Endothelial cell of umbilical vein (primary cell): ENCODE measurements around the gene FARP1. TPM values are rescaled to one million over a fixed set of nuclear protein-coding genes. Genes with fewer than 3 reads are reported as not detected.
A peak's percentile ranks its signal among the peaks of the same experiment; 100 is the strongest.

Source experiments
- BruUV-seq: library from RNA; stranded (reverse); fragments of 400-500 nt; replicated peaks from 2 replicates; lab custom pipeline; 2021; lab: Mats Ljungman, UMichigan
- CTCF ChIA-PET: fragments of 300-600, 350-600 bp; sonication (Branson Sonifier 250); formaldehyde crosslinking; loops from one replicate; lab custom pipeline; 2021; ENCODE audit warnings: antibody characterized with exemption, inconsistent platforms; lab: Charles Lee
- POLR2A ChIA-PET: fragments of 300-600, 350-600 bp; sonication (Branson Sonifier 250); formaldehyde crosslinking; loops from one replicate; lab custom pipeline; 2021; ENCODE audit warnings: antibody characterized with exemption, inconsistent platforms; lab: Charles Lee
- DNase-seq: peaks from one replicate; pipeline ENCODE4 v3.0.0-alpha.2; 2011; ENCODE audit warnings: low read depth, low spot score
- FAIRE-seq: peaks from 2 replicates; lab custom pipeline; 2011; peaks lifted over from hg19 to GRCh38; lab: Jason Lieb, UNC
- H2AFZ ChIP-seq: 2 replicates; pipeline ENCODE4 v1.6.0; 2012; ENCODE audit warnings: low read depth, low read length, control low read depth, inconsistent platforms
- H3K27ac ChIP-seq: 2 replicates; pipeline ENCODE4 v1.5.1; 2011; ENCODE audit warnings: low read depth, mild to moderate bottlenecking, control low read depth, low read length, moderate library complexity; ENCODE audit not compliant: insufficient read depth
- H3K27me3 ChIP-seq, 2 experiments: 2 replicates each; pipeline versions ENCODE4 v1.6.0 to v1.6.1; 2011; ENCODE audit warnings: low read length in 2 of 2, mixed read lengths in 1 of 2; ENCODE audit not compliant: control insufficient read depth in 2 of 2, insufficient read depth in 2 of 2
- H3K36me3 ChIP-seq, 2 experiments: 2 replicates in 1 of 2; 3 replicates in 1 of 2; pipeline ENCODE4 v1.5.1; 2011; ENCODE audit warnings: low read length in 2 of 2, mild to moderate bottlenecking in 1 of 2, moderate library complexity in 1 of 2; ENCODE audit not compliant: control insufficient read depth in 2 of 2, insufficient read depth in 2 of 2; ENCODE audit errors: extremely low read depth in 1 of 2
- H3K4me1 ChIP-seq: 3 replicates; pipeline ENCODE4 v1.5.1; 2011; ENCODE audit warnings: mild to moderate bottlenecking, low read length; ENCODE audit not compliant: control insufficient read depth, insufficient read depth; ENCODE audit errors: extremely low read depth
- H3K4me2 ChIP-seq: 2 replicates; pipeline ENCODE4 v1.6.1; 2011; ENCODE audit warnings: low read length, control low read depth, mixed read lengths; ENCODE audit not compliant: insufficient read depth
- H3K4me3 ChIP-seq, 3 experiments: fragments of 200-600 bp in 1 of 3; sonication (generic), shearing (Covaris generic) in 1 of 3; replicated peaks in 1 of 3; 2 replicates each; pipeline ENCODE4 v1.5.1; 2011 to 2016; ENCODE audit warnings: control low read depth in 3 of 3, low read length in 3 of 3, mild to moderate bottlenecking in 2 of 3, inconsistent platforms in 1 of 3, low read depth in 1 of 3, moderate library complexity in 1 of 3; ENCODE audit not compliant: insufficient read depth in 1 of 3
- H3K79me2 ChIP-seq: 2 replicates; pipeline ENCODE4 v1.6.0; 2012; ENCODE audit warnings: low read length, inconsistent platforms; ENCODE audit not compliant: control insufficient read depth, insufficient read depth
- H3K9ac ChIP-seq: replicated peaks from 2 replicates; pipeline ENCODE3; 2011; ENCODE audit warnings: low read length, control low read depth; ENCODE audit not compliant: insufficient read depth; ENCODE audit errors: extremely low read depth
- H3K9me1 ChIP-seq: replicated peaks from 3 replicates; pipeline ENCODE4 v1.6.0; 2011; ENCODE audit warnings: mild to moderate bottlenecking, low read length; ENCODE audit not compliant: control insufficient read depth, insufficient read depth; ENCODE audit errors: extremely low read depth
- H3K9me3 ChIP-seq: replicated peaks from 2 replicates; pipeline ENCODE4 v1.5.1; 2012; ENCODE audit warnings: low read length, inconsistent platforms; ENCODE audit not compliant: control insufficient read depth, insufficient read depth
- H4K20me1 ChIP-seq: replicated peaks from 2 replicates; pipeline ENCODE3; 2011; ENCODE audit warnings: mild to moderate bottlenecking, low read length; ENCODE audit not compliant: control insufficient read depth, insufficient read depth; ENCODE audit errors: extremely low read depth
- CTCF ChIP-seq, 2 donors: IDR thresholded peaks; 1 replicate in 1 of 2; 2 replicates in 1 of 2; pipeline ENCODE4 v1.5.1; 2011; ENCODE audit warnings: low read length in 2 of 2, mild to moderate bottlenecking in 2 of 2, moderate library complexity in 2 of 2, control low read depth in 1 of 2, inconsistent platforms in 1 of 2, low read depth in 1 of 2; ENCODE audit not compliant: insufficient read depth in 1 of 2; ENCODE audit errors: extremely low read depth in 1 of 2
- EZH2 ChIP-seq: IDR thresholded peaks from 2 replicates; pipeline ENCODE4 v1.6.1; 2012; ENCODE audit warnings: borderline replicate concordance, low read depth, mild to moderate bottlenecking, moderate library complexity, low read length, inconsistent platforms; ENCODE audit not compliant: severe bottlenecking
- FOS ChIP-seq: IDR thresholded peaks from 2 replicates; pipeline ENCODE4 v1.6.1; 2011; ENCODE audit warnings: mild to moderate bottlenecking, low read length, moderate library complexity, borderline replicate concordance; ENCODE audit not compliant: insufficient read depth
- GATA2 ChIP-seq: IDR thresholded peaks from 2 replicates; pipeline ENCODE4 v1.7.0; 2011; ENCODE audit warnings: low read depth, mild to moderate bottlenecking, moderate library complexity, mixed read lengths, low read length; ENCODE audit not compliant: insufficient read length, insufficient read depth
- JUN ChIP-seq: IDR thresholded peaks from 2 replicates; pipeline ENCODE4 v1.6.1; 2011; ENCODE audit warnings: borderline replicate concordance, low read depth; ENCODE audit not compliant: insufficient read length, insufficient read depth
- MAX ChIP-seq: IDR thresholded peaks from 2 replicates; pipeline ENCODE4 v1.6.1; 2011; ENCODE audit not compliant: insufficient read depth, insufficient read length
- MYC ChIP-seq: IDR thresholded peaks from one replicate; pipeline ENCODE4 v1.6.1; 2011; ENCODE audit warnings: mild to moderate bottlenecking, low read depth, low read length
- POLR2A ChIP-seq: IDR thresholded peaks from 2 replicates; pipeline ENCODE4 v1.6.1; 2012; ENCODE audit warnings: low read depth, mild to moderate bottlenecking, control low read depth, low read length
- POLR2AphosphoS5 ChIP-seq: IDR thresholded peaks from 2 replicates; pipeline ENCODE4 v1.6.1; 2012; ENCODE audit warnings: low read depth, mild to moderate bottlenecking, control low read depth, low read length, moderate library complexity; ENCODE audit not compliant: insufficient read depth
- dilution Hi-C: fragments of 300-500 bp; cut with MboI; formaldehyde crosslinking; loops from one replicate; pipeline ENCODE4 v1.15.0; 2019; ENCODE audit warnings: low sequenced_read_pairs; ENCODE audit not compliant: extremely low pct_ligation_motif_present
- intact Hi-C: fragments of 100-400 bp; cut with micrococcal nuclease; formaldehyde crosslinking; loops from one replicate; pipeline ENCODE4 v1.10.0; 2022
- polyA plus RNA-seq, 4 experiments: library from polyadenylated mRNA; depleted of rRNA in 3 of 4; stranded (reverse) in 3 of 4; unstranded in 1 of 4; fragments of >200 nt; gene quantifications; 2 replicates each; pipeline versions ENCODE4 v1.2.1 to v1.2.3, GENCODE V29; 2011 to 2012; ENCODE audit warnings: missing spikeins in 1 of 4
- total RNA-seq: library from RNA; stranded (reverse); gene quantifications from 2 replicates; pipeline ENCODE4 v1.2.3, GENCODE V29; 2021

Gene FARP1
- total and polyA plus RNA-seq, 2 donors (not counting 3 experiments of a cell fraction or from before 2014, with no cell fraction given), result 19.0 to 77.7 TPM

GRCh38 chr13:98447881-98448641, 305.2 kb downstream of the FARP1 start:
- H3K4me3 ChIP-seq, result no peak overlapping the region
- FAIRE-seq (no peak), DNase-seq (peak; percentile 45)
- POLR2A ChIA-PET, result no interaction called here
- H3K4me2 ChIP-seq, result no peak overlapping the region
- no peak overlapping the region for H3K27ac ChIP-seq
- H3K27me3 ChIP-seq, result no peaks in the 10 kb centered on the region
- TF ChIP-seq CTCF (IDR thresholded peaks at IDR 0.05; ENCODE audit: extremely low read depth in 1 of 2, insufficient read depth in 1 of 2, low read depth in 1 of 2, low read length in 2 of 2) (peak; percentile 58 to 68), MYC (no peak), POLR2AphosphoS5 (no peak)
- H3K36me3 ChIP-seq, result peaks cover 4 to 32% of the 10 kb centered on the region in 2 experiments
- H3K9me3 ChIP-seq, result no peaks in the 10 kb centered on the region
- no peaks in the 10 kb centered on the region for H3K9me1 ChIP-seq
- no peak overlapping the region for H2AFZ ChIP-seq
- intact Hi-C loops, result loop anchor here (5.0 kb wide), 1 partner anchor 591 kb away; no protein-coding TSS in a partner anchor
- no peaks in the 10 kb centered on the region for H3K4me1 ChIP-seq
- dilution Hi-C loops, result loop anchor here (25.0 kb wide), 1 partner anchor 214 kb away; no protein-coding TSS in a partner anchor
- no peaks in the 10 kb centered on the region for H4K20me1 ChIP-seq
- H3K79me2 ChIP-seq, result no peaks in the 10 kb centered on the region
- no TSS peak for BruUV-seq
- no peak overlapping the region for H3K9ac ChIP-seq
- CTCF ChIA-PET, result interaction anchor here (0.6 to 4.8 kb wide), 14 partner anchors 9 to 299 kb away, joined by 3 to 150 read pairs (median 5); no protein-coding TSS in a partner anchor

GRCh38 chr13:98448642-98448928, 305.7 kb downstream of the FARP1 start:
- CTCF ChIA-PET, result interaction anchor here (0.6 to 4.8 kb wide), 14 partner anchors 8 to 300 kb away, joined by 3 to 150 read pairs (median 5); no protein-coding TSS in a partner anchor
- no peak for DNase-seq
- Histone ChIP-seq H3K9ac (no peak overlapping the region), H3K9me1 (no peaks in the 10 kb centered on the region), H3K27ac (no peak overlapping the region), H3K4me1 (no peaks in the 10 kb centered on the region), H3K27me3 (no peaks in the 10 kb centered on the region), H4K20me1 (no peaks in the 10 kb centered on the region), H3K36me3 (peaks cover 4 to 32% of the 10 kb centered on the region in 2 experiments), H3K79me2 (no peaks in the 10 kb centered on the region), H3K4me3 (no peak overlapping the region), H2AFZ (no peak overlapping the region), H3K9me3 (no peaks in the 10 kb centered on the region), H3K4me2 (no peak overlapping the region)
- dilution Hi-C loops (loop anchor here (25.0 kb wide), 1 partner anchor 214 kb away; no protein-coding TSS in a partner anchor), intact Hi-C loops (loop anchor here (5.0 kb wide), 1 partner anchor 591 kb away; no protein-coding TSS in a partner anchor)
- no TSS peak for BruUV-seq
- FAIRE-seq, result no peak
- POLR2A ChIA-PET, result no interaction called here
- TF ChIP-seq EZH2, result no peak
- no peak for TF ChIP-seq GATA2
- no peak for TF ChIP-seq POLR2A
- no peak for TF ChIP-seq MAX
- no peak for TF ChIP-seq MYC
- TF ChIP-seq CTCF (IDR thresholded peaks at IDR 0.05; ENCODE audit: extremely low read depth in 1 of 2, insufficient read depth in 1 of 2, low read depth in 1 of 2, low read length in 2 of 2), result no peak
- no peak for TF ChIP-seq FOS
- TF ChIP-seq POLR2AphosphoS5, result no peak
- TF ChIP-seq JUN, result no peak
